Suprapubic skin (tissue), 4 donors: ENCODE results near the gene KSR2.

Source experiments
- CTCF ChIP-seq, 2 donors: fragments of 200-600 bp in 1 of 2; fragments of 450-650 bp in 1 of 2; sonication (generic) in 1 of 2; IDR thresholded peaks; one replicate each; pipeline ENCODE4 v1.5.1; 2016 to 2019; ENCODE audit warnings: antibody characterized with exemption in 2 of 2, mild to moderate bottlenecking in 1 of 2, moderate library complexity in 1 of 2
- POLR2A ChIP-seq, 2 donors: fragments of 450-650 bp; IDR thresholded peaks; one replicate each; pipeline ENCODE4 v1.6.1; 2017; ENCODE audit warnings: antibody characterized with exemption in 2 of 2, mild to moderate bottlenecking in 2 of 2, moderate library complexity in 2 of 2
- POLR2AphosphoS5 ChIP-seq, 3 donors: sonication (generic); formaldehyde crosslinking; IDR thresholded peaks; one replicate each; pipeline ENCODE4 v1.6.1; 2017; ENCODE audit warnings: antibody characterized with exemption in 3 of 3

GRCh38 chr12:117679776-117680175 lies 289.0 kb downstream of the KSR2 start:
- TF ChIP-seq CTCF (IDR thresholded peaks at IDR 0.05) (no peak), POLR2A (IDR thresholded peaks at IDR 0.05) (no peak), POLR2AphosphoS5 (IDR thresholded peaks at IDR 0.05) (no peak)
